ENCODE data around the gene VASH1. TPM values are rescaled to one million over a fixed set of nuclear protein-coding genes. Genes with fewer than 3 reads are reported as not detected.
"Not testable (repeated sequence)": the region's sequence is repeated elsewhere in the genome, so short reads cannot be mapped to it uniquely, and the experiment has no call there.

The VASH1 gene
- total RNA-seq, 2 donors from 2014 or later, result 4.4 to 6.1 TPM

GRCh38 chr14:76726551-76726970 lies 34.7 kb upstream of the VASH1 start:
- ATAC-seq (replicated peaks in 1 of 2) (no peak), DNase-seq (no peak)
- Mint-ChIP-seq H3K27ac (no peak overlapping the region), H3K27me3 (ENCODE audit: low read depth) (peaks cover 11% of the 10 kb centered on the region), H3K4me1 (ENCODE audit: low read depth) (no peaks in the 10 kb centered on the region), H3K9me3 (no peaks in the 10 kb centered on the region), H3K36me3 (ENCODE audit: insufficient read depth in 2 of 2) (no peaks in the 10 kb centered on the region), H3K4me3 (no peak overlapping the region)

DNA sequence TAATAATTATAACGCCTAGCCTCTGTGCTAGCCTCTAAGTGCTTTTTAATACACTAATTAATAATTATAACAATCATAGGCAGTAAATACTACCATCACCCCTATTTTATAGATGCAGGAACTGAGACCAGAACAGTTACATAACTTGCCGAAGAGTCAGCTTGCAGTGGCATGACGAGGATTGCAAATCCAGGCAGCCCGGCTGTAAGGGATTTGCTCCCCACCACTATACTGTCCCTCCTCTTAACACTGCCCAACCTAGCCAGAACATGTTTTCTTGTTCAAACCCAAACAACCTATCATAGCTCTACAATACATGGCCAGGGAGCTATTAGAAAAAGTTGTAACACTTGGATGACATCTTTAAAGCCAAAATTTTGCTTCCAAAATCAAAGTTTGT lies 33.9 kb upstream of the VASH1 start:
- Mint-ChIP-seq H3K36me3 (ENCODE audit: insufficient read depth in 2 of 2) (no peaks in the 10 kb centered on the region), H3K27ac (no peak overlapping the region), H3K27me3 (ENCODE audit: low read depth) (peaks cover 11% of the 10 kb centered on the region), H3K4me1 (ENCODE audit: low read depth) (no peaks in the 10 kb centered on the region), H3K4me3 (no peak overlapping the region), H3K9me3 (no peaks in the 10 kb centered on the region)
- DNase-seq (no peak), ATAC-seq (replicated peaks in 1 of 2) (no peak)

GRCh38 chr14:76727901-76728300 lies 33.4 kb upstream of the VASH1 start:
- DNase-seq, result no peak
- peaks cover 11% of the 10 kb centered on the region for H3K27me3 Mint-ChIP-seq (ENCODE audit: low read depth)
- no peaks in the 10 kb centered on the region for H3K36me3 Mint-ChIP-seq (ENCODE audit: insufficient read depth in 2 of 2)
- no peak for ATAC-seq (replicated peaks in 1 of 2)
- no peak overlapping the region for H3K4me3 Mint-ChIP-seq
- H3K4me1 Mint-ChIP-seq (ENCODE audit: low read depth), result no peaks in the 10 kb centered on the region
- H3K27ac Mint-ChIP-seq, result no peak overlapping the region
- H3K9me3 Mint-ChIP-seq, result no peaks in the 10 kb centered on the region

GRCh38 chr14:76729258-76729657 lies 32.0 kb upstream of the VASH1 start:
- H3K27ac Mint-ChIP-seq, result no peak overlapping the region
- no peaks in the 10 kb centered on the region for H3K36me3 Mint-ChIP-seq (ENCODE audit: insufficient read depth in 2 of 2)
- H3K9me3 Mint-ChIP-seq, result no peaks in the 10 kb centered on the region
- no peak for DNase-seq
- H3K4me3 Mint-ChIP-seq, result no peak overlapping the region
- no peak for ATAC-seq (replicated peaks in 1 of 2)
- H3K4me1 Mint-ChIP-seq (ENCODE audit: low read depth), result no peaks in the 10 kb centered on the region
- peaks cover 11% of the 10 kb centered on the region for H3K27me3 Mint-ChIP-seq (ENCODE audit: low read depth)

- Mint-ChIP-seq H3K4me1 (ENCODE audit: low read depth) (no peaks in the 10 kb centered on the region), H3K36me3 (ENCODE audit: insufficient read depth in 2 of 2) (no peaks in the 10 kb centered on the region), H3K9me3 (no peaks in the 10 kb centered on the region), H3K27me3 (ENCODE audit: low read depth) (peaks cover 11% of the 10 kb centered on the region), H3K4me3 (no peak overlapping the region), H3K27ac (no peak overlapping the region)
- ATAC-seq (replicated peaks in 1 of 2) (no peak), DNase-seq (no peak)
These were observed 31.2 kb upstream of the VASH1 start for GRCh38 chr14:76729953-76730505.

- peaks cover 11% of the 10 kb centered on the region for H3K27me3 Mint-ChIP-seq (ENCODE audit: low read depth)
- not testable (repeated sequence) for H3K27ac Mint-ChIP-seq; H3K4me1 Mint-ChIP-seq (ENCODE audit: low read depth); H3K9me3 Mint-ChIP-seq; H3K4me3 Mint-ChIP-seq; DNase-seq; ATAC-seq (replicated peaks in 1 of 2); H3K36me3 Mint-ChIP-seq (ENCODE audit: insufficient read depth in 2 of 2)
These were observed 26.8 kb upstream of the VASH1 start for GRCh38 chr14:76734501-76734900.

GRCh38 chr14:76736514-76736913 lies 24.8 kb upstream of the VASH1 start:
- Mint-ChIP-seq H3K36me3 (ENCODE audit: insufficient read depth in 2 of 2) (peaks cover 3 to 12% of the 10 kb centered on the region in 2 donors), H3K27ac (no peak overlapping the region), H3K27me3 (ENCODE audit: low read depth) (no peaks in the 10 kb centered on the region), H3K4me3 (no peak overlapping the region), H3K9me3 (peaks cover 7 to 10% of the 10 kb centered on the region in 2 donors), H3K4me1 (ENCODE audit: low read depth) (no peaks in the 10 kb centered on the region)
- DNase-seq, result no peak
- ATAC-seq (replicated peaks in 1 of 2), result no peak

DNA sequence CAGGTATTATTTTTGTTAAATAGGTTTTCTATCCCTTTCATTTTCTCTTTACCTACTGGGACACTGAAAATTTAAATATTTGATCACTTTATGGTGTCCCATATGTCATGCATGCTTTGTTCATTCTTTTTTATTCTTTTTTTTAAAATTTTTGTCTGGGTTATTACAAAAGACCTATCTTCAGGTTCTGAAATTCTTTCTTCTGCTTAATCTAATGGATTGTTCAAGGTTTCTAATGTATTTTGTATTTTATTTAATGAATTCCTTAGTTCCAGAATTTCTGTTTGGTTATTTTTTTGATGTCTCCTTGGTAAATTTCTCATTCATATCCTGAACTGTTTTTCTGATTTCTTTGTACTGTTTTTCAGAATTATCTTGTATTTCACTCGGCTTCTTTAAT lies 20.2 kb upstream of the VASH1 start:
- Mint-ChIP-seq H3K4me1 (ENCODE audit: low read depth) (no peaks in the 10 kb centered on the region), H3K27ac (no peak overlapping the region), H3K9me3 (peaks cover 9 to 10% of the 10 kb centered on the region in 2 donors), H3K27me3 (ENCODE audit: low read depth) (peaks cover 5% of the 10 kb centered on the region), H3K4me3 (no peak overlapping the region), H3K36me3 (ENCODE audit: insufficient read depth in 2 of 2) (peaks cover 3 to 16% of the 10 kb centered on the region in 2 donors)
- no peak for DNase-seq
- no peak for ATAC-seq (replicated peaks in 1 of 2)

GRCh38 chr14:76742185-76742584 lies 19.1 kb upstream of the VASH1 start:
- Mint-ChIP-seq H3K27ac (no peak overlapping the region), H3K4me1 (ENCODE audit: low read depth) (no peaks in the 10 kb centered on the region), H3K9me3 (peaks cover 9 to 10% of the 10 kb centered on the region in 2 donors), H3K4me3 (no peak overlapping the region), H3K36me3 (ENCODE audit: insufficient read depth in 2 of 2) (peaks cover 3 to 16% of the 10 kb centered on the region in 2 donors), H3K27me3 (ENCODE audit: low read depth) (peaks cover 5% of the 10 kb centered on the region)
- DNase-seq, result no peak
- no peak for ATAC-seq (replicated peaks in 1 of 2)

GRCh38 chr14:76742966-76743365 lies 18.3 kb upstream of the VASH1 start:
- Mint-ChIP-seq H3K4me3 (no peak overlapping the region), H3K27ac (no peak overlapping the region), H3K27me3 (ENCODE audit: low read depth) (peaks cover 5% of the 10 kb centered on the region), H3K9me3 (peaks cover 9 to 10% of the 10 kb centered on the region in 2 donors), H3K4me1 (ENCODE audit: low read depth) (no peaks in the 10 kb centered on the region), H3K36me3 (ENCODE audit: insufficient read depth in 2 of 2) (peaks cover 3 to 16% of the 10 kb centered on the region in 2 donors)
- DNase-seq (no peak), ATAC-seq (replicated peaks in 1 of 2) (no peak)

GRCh38 chr14:76752744-76753143 lies 8.5 kb upstream of the VASH1 start:
- peaks cover under 1% of the 10 kb centered on the region for H3K27me3 Mint-ChIP-seq (ENCODE audit: low read depth)
- H3K36me3 Mint-ChIP-seq (ENCODE audit: insufficient read depth in 2 of 2), result no peaks in the 10 kb centered on the region
- no peak overlapping the region for H3K4me3 Mint-ChIP-seq
- ATAC-seq (replicated peaks in 1 of 2) (no peak), DNase-seq (no peak)
- H3K4me1 Mint-ChIP-seq (ENCODE audit: low read depth), result no peaks in the 10 kb centered on the region
- no peaks in the 10 kb centered on the region for H3K9me3 Mint-ChIP-seq
- H3K27ac Mint-ChIP-seq, result no peak overlapping the region

- Mint-ChIP-seq H3K36me3 (ENCODE audit: insufficient read depth in 2 of 2) (no peaks in the 10 kb centered on the region), H3K4me1 (ENCODE audit: low read depth) (no peaks in the 10 kb centered on the region), H3K27ac (no peak overlapping the region), H3K27me3 (ENCODE audit: low read depth) (peaks cover 9% of the 10 kb centered on the region), H3K9me3 (no peaks in the 10 kb centered on the region), H3K4me3 (no peak overlapping the region)
- ATAC-seq (replicated peaks in 1 of 2) (no peak), DNase-seq (no peak)
These were observed 7.6 kb upstream of the VASH1 start for GRCh38 chr14:76753541-76754198.

DNA sequence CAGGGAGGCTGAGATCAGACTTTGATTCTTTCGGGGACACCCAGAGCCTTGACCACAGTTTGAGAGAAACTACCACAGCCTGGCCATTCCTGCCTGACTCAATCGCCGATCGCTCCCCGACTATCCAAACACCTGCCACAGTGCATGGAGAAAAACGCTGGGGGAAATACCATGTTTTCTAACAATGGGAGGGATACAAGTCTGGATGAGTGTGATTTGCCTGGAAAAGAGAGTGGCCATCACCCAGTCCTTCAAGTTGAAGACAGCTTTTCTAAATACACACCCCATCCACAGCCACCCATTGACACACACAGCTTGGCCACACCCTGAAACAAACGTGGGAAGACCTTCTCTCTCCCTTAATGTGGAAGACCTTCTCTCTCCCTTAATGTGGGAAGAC lies 6.7 kb upstream of the VASH1 start:
- H3K27ac Mint-ChIP-seq, result no peak overlapping the region
- no peak for DNase-seq
- H3K4me1 Mint-ChIP-seq (ENCODE audit: low read depth), result no peaks in the 10 kb centered on the region
- no peaks in the 10 kb centered on the region for H3K36me3 Mint-ChIP-seq (ENCODE audit: insufficient read depth in 2 of 2)
- peaks cover 19% of the 10 kb centered on the region for H3K27me3 Mint-ChIP-seq (ENCODE audit: low read depth)
- no peak overlapping the region for H3K4me3 Mint-ChIP-seq
- ATAC-seq (replicated peaks in 1 of 2), result no peak
- no peaks in the 10 kb centered on the region for H3K9me3 Mint-ChIP-seq
